Fibroblast of lung (primary cell): ENCODE results near the gene UQCR11.

Source experiments
- CTCF ChIP-seq, 2 donors: IDR thresholded peaks in 1 of 2; conservative IDR thresholded peaks in 1 of 2; 1 replicate in 1 of 2; 2 replicates in 1 of 2; pipeline ENCODE4 v1.5.1; 2011 to 2012; ENCODE audit warnings: low read length in 2 of 2, control low read depth in 1 of 2, inconsistent platforms in 1 of 2, low read depth in 1 of 2, mild to moderate bottlenecking in 1 of 2
- EZH2 ChIP-seq: IDR thresholded peaks from 2 replicates; pipeline ENCODE4 v1.5.1; 2012; ENCODE audit warnings: low read length, control low read depth, mild to moderate bottlenecking; ENCODE audit errors: missing control alignments

DNA sequence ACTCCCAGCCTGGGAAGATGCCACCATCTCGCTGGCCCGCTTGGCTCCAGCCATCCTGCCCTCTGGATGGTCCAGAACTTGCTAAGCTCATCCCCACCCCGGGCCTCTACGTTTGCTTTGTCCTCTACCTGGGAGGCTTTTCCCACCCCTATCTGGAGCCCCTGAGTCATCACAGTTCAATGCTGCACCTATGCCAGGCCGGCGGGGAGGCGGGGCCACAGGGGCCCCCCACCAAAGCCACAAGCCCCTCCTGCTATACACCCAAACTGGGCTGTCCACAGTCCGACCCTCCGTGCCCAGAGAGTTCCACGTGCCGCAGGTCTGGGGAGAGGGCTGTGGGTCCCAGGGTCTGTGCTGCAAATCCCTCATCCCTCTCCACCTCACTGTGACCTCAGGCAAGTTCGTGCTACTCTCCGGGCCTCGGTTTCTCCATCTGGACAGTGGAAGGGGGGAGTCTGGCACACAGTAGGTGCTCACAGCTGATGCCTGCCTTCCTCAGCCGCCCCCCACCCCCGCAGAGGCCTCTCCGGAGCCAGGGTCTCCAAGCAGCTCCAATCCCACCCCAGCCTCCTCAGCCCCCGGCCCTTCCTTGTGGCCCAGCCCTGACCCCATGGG lies 49.0 kb upstream of the UQCR11 start:
- TF ChIP-seq CTCF (conservative IDR thresholded peaks at IDR 0.05 in 1 of 2, IDR thresholded peaks at IDR 0.05 in 1 of 2; ENCODE audit: low read depth in 1 of 2, low read length in 2 of 2) (no peak), EZH2 (no peak)
